Activated T-cell treated with anti-CD3 and anti-CD28 coated beads for 24 hours (primary cell): ENCODE results near the gene GSTCD.
"Not testable (repeated sequence)": the region's sequence is repeated elsewhere in the genome, so short reads cannot be mapped to it uniquely, and the experiment has no call there.

ENCODE experiments used
- DNase-seq: peaks from one replicate; pipeline ENCODE4 v3.0.0-alpha.2; 2020; ENCODE audit warnings: low read depth

The GSTCD gene

GRCh38 chr4:105807496-105807895, 98.9 kb downstream of the GSTCD start:
- DNase-seq = no peak

- no peak for DNase-seq
Observed at GRCh38 chr4:105808030-105808749, 99.6 kb downstream of the GSTCD start.

GRCh38 chr4:105808750-105809041, 100.1 kb downstream of the GSTCD start:
- DNase-seq = no peak

- DNase-seq = no peak
Observed at GRCh38 chr4:105815701-105816100, 107.1 kb downstream of the GSTCD start.

- DNase-seq = no peak
Observed at GRCh38 chr4:105822061-105822460, 113.5 kb downstream of the GSTCD start.

GRCh38 chr4:105828074-105828473, 119.5 kb downstream of the GSTCD start:
- DNase-seq = no peak

- DNase-seq = no peak
Observed at GRCh38 chr4:105831189-105831588, 122.6 kb downstream of the GSTCD start.

- DNase-seq = no peak
Observed at GRCh38 chr4:105835177-105835576, 126.6 kb downstream of the GSTCD start.

- DNase-seq = no peak
Observed at GRCh38 chr4:105836537-105836936, 128.0 kb downstream of the GSTCD start.

- DNase-seq = no peak
Observed at GRCh38 chr4:105837037-105837436, 128.5 kb downstream of the GSTCD start.

GRCh38 chr4:105838082-105838481, 129.5 kb downstream of the GSTCD start:
- DNase-seq = no peak

- DNase-seq = no peak
Observed at GRCh38 chr4:105840426-105841174, 132.0 kb downstream of the GSTCD start.

- DNase-seq = no peak
Observed at GRCh38 chr4:105843941-105844340, 135.4 kb downstream of the GSTCD start.

- no peak for DNase-seq
Observed at GRCh38 chr4:105845559-105845958, 137.0 kb downstream of the GSTCD start.

- not testable (repeated sequence) for DNase-seq
Observed at GRCh38 chr4:105848359-105848758, 139.8 kb downstream of the GSTCD start.

- DNase-seq = no peak
Observed at GRCh38 chr4:105851196-105851595, 142.6 kb downstream of the GSTCD start.

GRCh38 chr4:105852230-105852629, 143.6 kb downstream of the GSTCD start:
- not testable (repeated sequence) for DNase-seq

- no peak for DNase-seq
Observed at GRCh38 chr4:105858466-105859040, 150.0 kb downstream of the GSTCD start.

- DNase-seq = no peak
Observed at GRCh38 chr4:105859233-105859632, 150.6 kb downstream of the GSTCD start.

GRCh38 chr4:105870963-105871362, 162.4 kb downstream of the GSTCD start:
- no peak for DNase-seq

GRCh38 chr4:105871997-105872396, 163.4 kb downstream of the GSTCD start:
- no peak for DNase-seq

- no peak for DNase-seq
Observed at GRCh38 chr4:105875233-105875632, 166.6 kb downstream of the GSTCD start.

- no peak for DNase-seq
Observed at GRCh38 chr4:105878668-105879067, 170.1 kb downstream of the GSTCD start.
